Spleen (tissue), 7 donors: ENCODE data around the gene NPBWR2.

Source experiments
- POLR2A ChIP-seq, 3 donors: fragments of 450-650 bp; IDR thresholded peaks; one replicate each; pipeline ENCODE4 v1.5.1; 2017; ENCODE audit warnings: antibody characterized with exemption in 3 of 3, mild to moderate bottlenecking in 1 of 3
- POLR2AphosphoS5 ChIP-seq, 3 donors: sonication (generic); formaldehyde crosslinking; IDR thresholded peaks; one replicate each; pipeline ENCODE4 v1.5.1; 2017; ENCODE audit warnings: antibody characterized with exemption in 3 of 3
- TF ChIP-seq, protein P1 (sequence below), 11 experiments: fragments of 200-600 bp in 7 of 11; fragments of 450-650 bp in 4 of 11; sonication (generic) in 4 of 11; IDR thresholded peaks in 8 of 11; conservative IDR thresholded peaks in 3 of 11; 1 replicate in 7 of 11; 2 replicates in 4 of 11; pipeline versions ENCODE4 v1.4.0 to v1.8.0; 2016 to 2021; ENCODE audit warnings: antibody characterized with exemption in 11 of 11, inconsistent platforms in 4 of 11, mild to moderate bottlenecking in 1 of 11
- donor health status: DM: no; HTN: no; CAD: no; lungs with moderate emphysema.
- donor health status: DM: no; HTN: no; CAD: no.
- donor health status: DM: no; HTN: no; CAD: no.

GRCh38 chr20:64110411-64111068 lies 3.2 kb upstream of the NPBWR2 start:
- TF ChIP-seq, protein P1, sequence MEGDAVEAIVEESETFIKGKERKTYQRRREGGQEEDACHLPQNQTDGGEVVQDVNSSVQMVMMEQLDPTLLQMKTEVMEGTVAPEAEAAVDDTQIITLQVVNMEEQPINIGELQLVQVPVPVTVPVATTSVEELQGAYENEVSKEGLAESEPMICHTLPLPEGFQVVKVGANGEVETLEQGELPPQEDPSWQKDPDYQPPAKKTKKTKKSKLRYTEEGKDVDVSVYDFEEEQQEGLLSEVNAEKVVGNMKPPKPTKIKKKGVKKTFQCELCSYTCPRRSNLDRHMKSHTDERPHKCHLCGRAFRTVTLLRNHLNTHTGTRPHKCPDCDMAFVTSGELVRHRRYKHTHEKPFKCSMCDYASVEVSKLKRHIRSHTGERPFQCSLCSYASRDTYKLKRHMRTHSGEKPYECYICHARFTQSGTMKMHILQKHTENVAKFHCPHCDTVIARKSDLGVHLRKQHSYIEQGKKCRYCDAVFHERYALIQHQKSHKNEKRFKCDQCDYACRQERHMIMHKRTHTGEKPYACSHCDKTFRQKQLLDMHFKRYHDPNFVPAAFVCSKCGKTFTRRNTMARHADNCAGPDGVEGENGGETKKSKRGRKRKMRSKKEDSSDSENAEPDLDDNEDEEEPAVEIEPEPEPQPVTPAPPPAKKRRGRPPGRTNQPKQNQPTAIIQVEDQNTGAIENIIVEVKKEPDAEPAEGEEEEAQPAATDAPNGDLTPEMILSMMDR (IDR thresholded peaks at IDR 0.05 in 8 of 11, conservative IDR thresholded peaks at IDR 0.05 in 3 of 11) = no peak
- TF ChIP-seq POLR2AphosphoS5 (IDR thresholded peaks at IDR 0.05) (no peak), POLR2A (IDR thresholded peaks at IDR 0.05) (no peak)
